C4-2B (cell line): Measurements from ENCODE around the gene FKBP5.

Experiments
- ZFX ChIP-seq: fragments of 450-650 bp; IDR thresholded peaks from 2 replicates; pipeline ENCODE4 v1.6.1; 2017
- TF ChIP-seq, protein P1 (sequence below): fragments of 450-650 bp; conservative IDR thresholded peaks from 2 replicates; pipeline ENCODE4 v1.5.1; 2017; ENCODE audit warnings: mild to moderate bottlenecking

DNA sequence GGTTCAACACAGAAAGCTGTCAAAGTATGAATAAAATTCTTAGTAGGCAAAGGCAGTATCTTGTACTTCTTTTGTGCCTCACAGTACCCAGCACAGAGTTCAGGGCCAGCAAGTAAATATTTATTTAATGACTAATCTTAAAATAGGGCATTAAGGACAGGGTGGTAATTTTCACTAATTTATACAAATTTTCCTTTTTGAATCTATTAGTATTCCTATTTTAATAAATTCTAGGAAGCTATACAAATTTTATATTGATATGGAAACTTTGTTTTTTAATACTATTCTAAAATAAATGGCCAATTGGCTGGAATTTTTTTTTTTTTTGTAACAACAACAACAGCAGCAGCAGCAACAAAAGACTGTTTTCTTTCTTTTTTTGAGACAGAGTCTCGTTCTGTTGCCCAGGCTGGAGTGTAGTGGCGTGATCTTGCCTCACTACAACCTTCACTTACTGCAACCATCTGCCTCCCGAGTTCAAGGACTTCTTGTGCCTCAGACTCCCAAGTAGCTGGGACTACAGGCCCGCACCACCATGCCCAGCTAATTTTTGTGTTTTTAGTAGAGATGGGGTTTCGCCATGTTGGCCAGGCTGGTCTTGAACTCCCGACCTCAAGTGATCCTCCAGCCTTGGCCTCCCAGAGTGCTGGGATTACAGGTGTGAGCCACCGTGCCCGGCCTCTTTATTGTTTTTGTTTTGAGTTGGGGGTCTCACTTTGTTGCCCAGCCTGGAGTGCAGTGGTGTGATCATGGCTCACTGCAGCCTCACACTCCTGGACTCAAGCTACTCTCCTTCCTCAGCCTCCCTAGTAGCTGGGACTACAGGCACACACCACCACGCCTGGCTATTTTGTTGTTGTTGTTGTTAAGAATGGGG lies 85.2 kb downstream of the FKBP5 start:
- TF ChIP-seq, protein P1, sequence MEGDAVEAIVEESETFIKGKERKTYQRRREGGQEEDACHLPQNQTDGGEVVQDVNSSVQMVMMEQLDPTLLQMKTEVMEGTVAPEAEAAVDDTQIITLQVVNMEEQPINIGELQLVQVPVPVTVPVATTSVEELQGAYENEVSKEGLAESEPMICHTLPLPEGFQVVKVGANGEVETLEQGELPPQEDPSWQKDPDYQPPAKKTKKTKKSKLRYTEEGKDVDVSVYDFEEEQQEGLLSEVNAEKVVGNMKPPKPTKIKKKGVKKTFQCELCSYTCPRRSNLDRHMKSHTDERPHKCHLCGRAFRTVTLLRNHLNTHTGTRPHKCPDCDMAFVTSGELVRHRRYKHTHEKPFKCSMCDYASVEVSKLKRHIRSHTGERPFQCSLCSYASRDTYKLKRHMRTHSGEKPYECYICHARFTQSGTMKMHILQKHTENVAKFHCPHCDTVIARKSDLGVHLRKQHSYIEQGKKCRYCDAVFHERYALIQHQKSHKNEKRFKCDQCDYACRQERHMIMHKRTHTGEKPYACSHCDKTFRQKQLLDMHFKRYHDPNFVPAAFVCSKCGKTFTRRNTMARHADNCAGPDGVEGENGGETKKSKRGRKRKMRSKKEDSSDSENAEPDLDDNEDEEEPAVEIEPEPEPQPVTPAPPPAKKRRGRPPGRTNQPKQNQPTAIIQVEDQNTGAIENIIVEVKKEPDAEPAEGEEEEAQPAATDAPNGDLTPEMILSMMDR, result no peak
- TF ChIP-seq ZFX, result no peak
